Stomach smooth muscle (tissue), 2 donors: ENCODE data around the gene AHR.

Experiments
- H3K27ac ChIP-seq: one replicate; pipeline ENCODE4 v1.7.0; 2013; ENCODE audit warnings: mild to moderate bottlenecking, low read length, inconsistent platforms
- H3K27me3 ChIP-seq, 2 donors: one replicate each; pipeline ENCODE4 v1.7.0; 2013; ENCODE audit warnings: low read length in 2 of 2; ENCODE audit not compliant: insufficient read depth in 2 of 2, control insufficient read depth in 1 of 2
- H3K36me3 ChIP-seq, 2 donors: one replicate each; pipeline ENCODE4 v1.7.0; 2013; ENCODE audit warnings: low read length in 2 of 2; ENCODE audit not compliant: control insufficient read depth in 2 of 2, insufficient read depth in 2 of 2
- H3K4me1 ChIP-seq: one replicate; pipeline ENCODE4 v1.7.0; 2013; ENCODE audit warnings: low read length; ENCODE audit not compliant: control insufficient read depth, insufficient read depth
- H3K4me3 ChIP-seq, 2 donors: one replicate each; pipeline ENCODE4 v1.7.0; 2013; ENCODE audit warnings: low read length in 2 of 2
- H3K9ac ChIP-seq, 2 donors: one replicate each; pipeline ENCODE4 v1.7.0; 2013; ENCODE audit warnings: low read length in 2 of 2, mild to moderate bottlenecking in 1 of 2
- H3K9me3 ChIP-seq, 2 donors: one replicate each; pipeline ENCODE4 v1.7.0; 2013; ENCODE audit warnings: low read length in 2 of 2; ENCODE audit not compliant: control insufficient read depth in 2 of 2
- donor health status: healthy.
- donor health status: Pancreatic carcinoma.

The AHR gene

GRCh38 chr7:17362439-17363105, 64.1 kb downstream of the AHR start:
- Histone ChIP-seq H3K9me3 (peaks cover 0 to 3% of the 10 kb centered on the region in 2 donors), H3K9ac (no peak overlapping the region), H3K27me3 (no peaks in the 10 kb centered on the region), H3K4me3 (no peak overlapping the region), H3K27ac (no peak overlapping the region), H3K36me3 (no peaks in the 10 kb centered on the region), H3K4me1 (no peaks in the 10 kb centered on the region)

DNA sequence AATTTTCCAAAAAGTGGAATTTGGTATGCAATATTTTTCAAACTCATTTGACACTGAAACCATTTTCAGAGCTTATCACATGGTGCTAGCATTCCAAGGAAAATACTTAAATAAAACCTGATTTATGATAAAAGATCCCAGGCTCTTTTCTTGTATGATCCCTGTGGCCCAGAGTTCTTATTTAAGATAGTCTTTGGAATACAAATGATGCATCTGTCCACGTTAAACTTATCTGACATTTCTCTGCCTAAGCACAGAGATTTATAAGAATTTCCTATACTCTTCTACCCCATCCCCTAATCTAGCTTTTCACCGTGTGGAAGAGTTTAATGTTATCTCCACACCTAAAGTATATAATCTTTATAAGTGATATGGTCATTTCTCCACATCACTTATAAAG, 66.2 kb downstream of the AHR start:
- H3K36me3 ChIP-seq: no peaks in the 10 kb centered on the region
- H3K9me3 ChIP-seq: no peaks in the 10 kb centered on the region
- H3K9ac ChIP-seq: no peak overlapping the region
- H3K4me3 ChIP-seq: no peak overlapping the region
- H3K27ac ChIP-seq: no peak overlapping the region
- no peaks in the 10 kb centered on the region for H3K4me1 ChIP-seq
- H3K27me3 ChIP-seq: no peaks in the 10 kb centered on the region

DNA sequence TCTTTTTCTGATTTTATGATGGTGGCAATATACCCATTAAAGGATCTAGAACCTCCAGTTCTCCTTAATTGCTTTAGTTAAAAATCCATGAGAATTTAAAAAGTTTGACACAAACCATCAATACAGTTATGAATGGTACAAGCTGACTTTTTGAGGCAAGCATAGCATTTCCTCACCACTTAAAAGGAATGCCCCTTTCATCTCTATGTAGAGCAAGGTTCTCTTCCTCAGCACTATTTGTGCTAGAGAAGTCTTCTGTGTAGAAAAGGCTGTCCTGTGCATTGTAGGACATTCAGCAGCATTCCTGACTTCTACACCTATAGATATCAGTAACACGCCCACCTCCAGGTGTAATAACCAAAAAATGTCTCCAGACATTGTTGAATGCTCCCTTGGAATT, 67.3 kb downstream of the AHR start:
- Histone ChIP-seq H3K9me3 (no peaks in the 10 kb centered on the region), H3K9ac (no peak overlapping the region), H3K36me3 (no peaks in the 10 kb centered on the region), H3K4me1 (no peaks in the 10 kb centered on the region), H3K4me3 (no peak overlapping the region), H3K27me3 (no peaks in the 10 kb centered on the region), H3K27ac (no peak overlapping the region)

- Histone ChIP-seq H3K4me1 (peaks cover 5% of the 10 kb centered on the region), H3K27me3 (no peaks in the 10 kb centered on the region), H3K4me3 (no peak overlapping the region), H3K9me3 (no peaks in the 10 kb centered on the region), H3K9ac (no peak overlapping the region), H3K36me3 (no peaks in the 10 kb centered on the region), H3K27ac (no peak overlapping the region)
Measured at GRCh38 chr7:17367502-17367901, 69.0 kb downstream of the AHR start.

DNA sequence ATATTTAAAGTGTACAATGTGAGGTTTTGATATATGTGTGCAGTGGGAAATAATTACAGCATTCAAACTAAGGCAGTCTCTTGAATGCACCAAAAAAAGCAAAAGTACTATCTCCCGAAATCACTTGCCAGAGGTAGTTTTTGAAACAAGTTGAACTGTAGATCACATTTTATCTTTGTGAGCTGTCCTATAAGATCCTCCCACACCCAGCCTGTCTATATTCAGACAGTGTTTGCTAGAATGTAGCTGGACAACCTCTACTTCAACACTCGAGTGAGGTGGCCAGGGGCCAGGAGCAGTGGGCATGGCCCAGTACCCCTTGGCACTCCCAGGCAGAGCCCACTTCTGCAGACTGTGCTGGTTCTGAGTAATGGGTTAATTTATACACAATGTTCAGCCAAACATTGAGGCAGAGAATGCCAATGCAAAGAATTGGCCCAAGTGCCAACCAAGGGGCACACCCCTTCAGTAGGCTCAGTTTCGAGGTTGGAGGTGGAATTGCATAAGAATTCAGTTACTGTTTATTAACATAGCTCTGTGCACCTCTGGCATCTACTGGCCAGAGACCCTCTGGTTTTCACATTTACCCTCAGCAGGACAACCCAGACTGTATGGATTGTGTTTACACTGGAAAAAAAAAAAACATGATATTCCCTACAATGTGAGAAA, 70.5 kb downstream of the AHR start:
- H3K4me1 ChIP-seq: peaks cover 5% of the 10 kb centered on the region
- H3K9ac ChIP-seq: no peak overlapping the region
- H3K27ac ChIP-seq: no peak overlapping the region
- no peaks in the 10 kb centered on the region for H3K27me3 ChIP-seq
- no peak overlapping the region for H3K4me3 ChIP-seq
- no peaks in the 10 kb centered on the region for H3K36me3 ChIP-seq
- no peaks in the 10 kb centered on the region for H3K9me3 ChIP-seq

DNA sequence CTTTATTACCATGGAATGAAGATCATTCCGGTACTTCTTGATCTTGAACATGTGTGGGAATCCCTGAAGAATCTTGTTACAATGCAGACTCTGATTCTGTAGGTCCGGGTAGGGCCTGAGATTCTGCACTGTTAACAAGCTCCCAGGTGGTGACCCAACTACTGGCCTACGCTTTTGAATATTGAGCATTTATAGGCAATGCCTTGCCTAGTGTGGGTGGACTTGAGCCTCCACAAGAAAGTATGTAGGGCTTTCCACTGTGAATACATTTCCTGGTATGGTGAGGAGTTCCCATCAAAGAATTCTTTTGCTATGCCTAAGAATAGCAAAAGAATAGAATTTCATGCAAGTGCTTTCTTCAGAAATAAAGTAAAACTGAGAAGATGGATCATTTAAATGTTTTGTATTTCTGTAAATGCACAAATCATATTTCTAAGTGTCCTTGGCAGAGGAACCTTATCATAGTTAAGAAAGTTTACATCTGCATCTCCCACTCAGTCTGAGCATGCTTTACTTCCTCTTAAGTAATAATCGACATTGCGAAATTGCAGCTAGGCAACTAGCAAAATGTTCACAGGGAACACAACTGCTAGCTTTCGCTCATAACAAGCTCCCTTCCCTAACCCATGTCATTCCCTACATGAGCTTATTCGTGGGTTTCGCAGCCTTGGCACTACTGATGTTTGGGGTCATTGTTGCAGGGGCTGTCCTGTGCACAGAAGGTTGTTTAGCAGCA, 71.4 kb downstream of the AHR start:
- Histone ChIP-seq H3K4me1 (peaks cover 5% of the 10 kb centered on the region), H3K27ac (no peak overlapping the region)

DNA sequence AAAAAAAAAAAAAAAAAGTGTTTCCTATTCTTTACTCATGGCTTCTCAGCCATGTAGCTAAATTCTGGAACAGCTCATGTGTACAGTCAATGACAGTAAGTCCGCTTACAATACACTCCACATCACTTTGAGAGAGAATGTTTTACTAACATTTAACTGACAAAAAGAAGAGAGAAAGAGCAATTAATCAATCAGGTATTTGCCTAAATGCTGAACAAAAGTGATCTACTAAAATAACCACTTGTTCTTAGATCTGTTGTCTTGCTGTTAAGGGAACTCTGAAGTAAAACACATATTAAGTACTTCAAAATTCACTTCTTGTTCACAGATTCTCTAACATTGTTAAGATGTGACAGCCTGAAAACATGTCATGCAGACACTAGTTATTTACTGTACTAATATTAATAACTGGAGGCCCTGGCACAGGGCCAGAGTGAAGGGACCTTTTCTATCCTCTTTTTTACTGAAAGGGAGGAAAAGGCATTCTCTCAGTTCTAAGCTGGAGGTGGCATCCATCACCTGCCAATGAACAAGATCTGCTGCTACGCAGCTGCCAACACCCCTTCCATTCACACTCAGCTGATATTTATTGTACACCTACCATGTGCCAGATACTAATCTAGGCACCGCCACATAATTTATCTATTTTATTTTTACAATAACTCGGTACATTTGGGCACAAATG, 72.6 kb downstream of the AHR start:
- H3K36me3 ChIP-seq: no peaks in the 10 kb centered on the region
- H3K9ac ChIP-seq: no peak overlapping the region
- no peaks in the 10 kb centered on the region for H3K27me3 ChIP-seq
- H3K27ac ChIP-seq: no peak overlapping the region
- no peaks in the 10 kb centered on the region for H3K9me3 ChIP-seq
- peaks cover 5% of the 10 kb centered on the region for H3K4me1 ChIP-seq
- no peak overlapping the region for H3K4me3 ChIP-seq

More for the DNA sequence above, 71.4 kb downstream of the AHR start:
- H3K36me3 ChIP-seq: no peaks in the 10 kb centered on the region
- no peaks in the 10 kb centered on the region for H3K27me3 ChIP-seq
- H3K4me3 ChIP-seq: no peak overlapping the region
- no peaks in the 10 kb centered on the region for H3K9me3 ChIP-seq
- no peak overlapping the region for H3K9ac ChIP-seq

- no peaks in the 10 kb centered on the region for H3K36me3 ChIP-seq
- H3K9ac ChIP-seq: no peak overlapping the region
- H3K4me1 ChIP-seq: peaks cover 5% of the 10 kb centered on the region
- no peaks in the 10 kb centered on the region for H3K27me3 ChIP-seq
- H3K27ac ChIP-seq: no peak overlapping the region
- H3K4me3 ChIP-seq: no peak overlapping the region
- H3K9me3 ChIP-seq: no peaks in the 10 kb centered on the region
Measured at GRCh38 chr7:17371671-17372524, 73.4 kb downstream of the AHR start.

DNA sequence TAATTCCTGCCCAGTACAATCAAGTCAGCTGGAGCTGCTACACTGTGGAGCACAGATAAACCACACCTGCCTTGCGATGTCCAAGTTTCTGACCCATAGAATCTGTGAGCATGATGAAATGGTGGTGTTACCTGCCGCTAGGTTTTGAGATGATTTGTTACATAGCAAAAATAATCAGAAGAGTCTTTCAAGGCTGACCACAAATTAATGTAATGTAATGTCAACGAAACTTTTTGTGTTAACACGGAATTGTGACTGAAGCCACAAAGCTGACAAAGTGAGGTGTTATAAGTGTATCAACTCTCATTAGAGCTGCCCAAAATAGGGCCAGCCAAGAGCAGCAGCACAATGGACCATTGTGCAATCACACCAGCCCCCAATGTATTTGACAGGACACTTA, 75.7 kb downstream of the AHR start:
- Histone ChIP-seq H3K4me1 (peaks cover 5% of the 10 kb centered on the region), H3K9ac (no peak overlapping the region), H3K4me3 (no peak overlapping the region), H3K27me3 (no peaks in the 10 kb centered on the region), H3K9me3 (no peaks in the 10 kb centered on the region), H3K27ac (no peak overlapping the region), H3K36me3 (no peaks in the 10 kb centered on the region)

- H3K4me1 ChIP-seq: peaks cover 5% of the 10 kb centered on the region
- H3K9me3 ChIP-seq: no peaks in the 10 kb centered on the region
- no peak overlapping the region for H3K27ac ChIP-seq
- no peak overlapping the region for H3K4me3 ChIP-seq
- H3K9ac ChIP-seq: no peak overlapping the region
- H3K27me3 ChIP-seq: no peaks in the 10 kb centered on the region
- H3K36me3 ChIP-seq: no peaks in the 10 kb centered on the region
Measured at GRCh38 chr7:17374654-17375053, 76.2 kb downstream of the AHR start.
